KG1 (cell line): ENCODE data around the gene CACNG4.

ENCODE experiments used
- DNase-seq: peaks from one replicate; lab custom pipeline; 2025; lab: John Stamatoyannopoulos, UW

Gene CACNG4

DNA sequence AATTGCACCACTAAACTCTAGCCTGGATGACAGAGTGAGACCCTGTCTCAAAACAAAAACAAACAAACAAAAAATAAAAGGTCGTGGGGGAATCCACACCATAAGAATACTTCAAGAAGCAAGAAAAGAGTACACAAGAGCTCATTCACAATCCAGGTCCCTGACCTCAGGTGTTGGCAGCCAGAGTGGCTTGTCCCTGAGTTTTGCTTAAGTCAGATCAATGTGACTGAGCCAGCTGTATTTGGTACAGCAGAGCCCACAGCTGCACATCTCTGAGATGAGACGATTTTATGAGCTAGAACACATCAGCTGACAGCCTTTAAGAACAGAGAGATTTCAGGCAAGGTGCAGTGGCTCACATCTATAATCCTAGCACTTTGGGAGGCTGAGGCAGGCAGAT lies 102.2 kb downstream of the CACNG4 start:
- no peak for DNase-seq

- DNase-seq = no peak
These were observed 103.3 kb downstream of the CACNG4 start for GRCh38 chr17:67067571-67068482.

GRCh38 chr17:67068999-67069398 lies 104.5 kb downstream of the CACNG4 start:
- DNase-seq = no peak

- DNase-seq = no peak
These were observed 105.2 kb downstream of the CACNG4 start for GRCh38 chr17:67069603-67070136.

- no peak for DNase-seq
These were observed 107.1 kb downstream of the CACNG4 start for GRCh38 chr17:67071595-67071994.

GRCh38 chr17:67072885-67073284 lies 108.4 kb downstream of the CACNG4 start:
- DNase-seq = no peak

DNA sequence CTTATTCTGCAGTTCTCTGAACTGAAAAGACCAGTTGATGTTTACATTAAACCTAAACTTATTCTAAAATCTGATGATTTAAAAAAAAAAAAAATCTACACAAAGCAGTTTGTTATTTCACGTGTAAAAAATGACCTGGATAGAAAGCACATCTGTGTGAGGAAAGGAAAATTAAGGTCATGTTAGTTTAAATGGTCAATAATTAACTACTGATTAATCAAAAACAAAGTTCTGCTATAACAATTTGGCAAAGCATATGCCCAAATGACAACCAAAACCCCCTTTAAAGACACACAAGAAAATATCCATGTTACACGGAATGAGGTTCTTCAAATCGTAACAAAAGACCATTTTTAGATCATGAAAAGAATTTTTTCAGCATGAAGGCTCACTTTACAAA lies 110.3 kb downstream of the CACNG4 start:
- DNase-seq = no peak

- DNase-seq = no peak
These were observed 111.8 kb downstream of the CACNG4 start for GRCh38 chr17:67076290-67076689.

DNA sequence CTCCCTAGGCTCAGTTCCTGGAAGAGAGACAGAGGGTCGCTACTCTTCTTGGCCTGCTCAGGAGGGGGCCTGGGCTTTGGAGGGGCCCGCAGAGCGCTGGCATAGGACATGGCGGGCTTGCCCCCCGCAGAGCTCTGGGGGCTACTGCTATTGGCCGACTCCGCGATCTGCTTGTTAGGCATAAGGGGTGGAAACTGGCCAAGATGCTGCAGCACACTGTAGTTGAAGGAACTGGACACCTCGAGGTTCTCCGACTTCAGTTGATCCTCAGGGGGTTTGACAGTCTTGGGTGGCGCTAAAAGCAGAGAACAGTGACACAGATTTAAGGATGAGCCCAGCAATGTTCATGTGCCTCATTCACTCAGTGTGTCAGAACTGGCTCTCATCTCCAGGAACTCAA lies 113.8 kb downstream of the CACNG4 start:
- DNase-seq = no peak

DNA sequence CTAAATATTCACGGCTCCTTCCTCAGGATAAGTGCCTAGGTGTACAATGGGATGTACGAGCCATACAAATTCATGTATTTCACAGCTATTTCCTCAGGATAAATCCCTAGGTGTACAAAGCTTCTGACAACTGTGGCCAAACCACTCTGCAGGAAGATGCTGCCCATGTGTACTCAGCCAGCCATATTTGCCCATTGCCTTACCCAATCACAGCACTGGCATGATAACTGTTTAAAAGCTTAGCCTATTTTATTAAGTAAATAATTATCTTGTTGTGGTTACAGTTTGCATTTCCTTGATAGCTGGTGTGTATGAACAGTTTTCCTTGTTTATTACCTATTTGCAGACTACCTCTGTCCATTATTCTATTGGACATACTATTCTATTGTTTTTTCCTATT lies 115.0 kb downstream of the CACNG4 start:
- DNase-seq = no peak

DNA sequence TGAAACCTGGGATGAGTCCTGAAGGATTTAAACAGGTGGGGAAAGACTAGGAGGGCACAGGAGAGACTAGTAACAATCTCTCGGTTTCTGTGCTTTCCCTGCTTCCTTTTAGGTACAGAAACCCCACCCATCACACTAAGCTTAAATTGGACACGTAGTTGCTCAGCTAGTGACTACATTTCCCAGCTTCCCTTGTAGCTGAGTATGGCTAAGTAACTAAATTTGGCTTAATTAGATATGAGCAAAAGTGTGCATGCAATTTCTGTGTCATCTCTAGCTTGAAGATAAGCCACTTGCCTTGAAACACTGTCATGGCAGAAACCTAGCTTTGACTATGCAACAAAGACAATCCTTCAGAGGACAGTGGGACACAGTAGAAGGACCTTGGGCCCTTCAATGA lies 116.3 kb downstream of the CACNG4 start:
- no peak for DNase-seq

DNA sequence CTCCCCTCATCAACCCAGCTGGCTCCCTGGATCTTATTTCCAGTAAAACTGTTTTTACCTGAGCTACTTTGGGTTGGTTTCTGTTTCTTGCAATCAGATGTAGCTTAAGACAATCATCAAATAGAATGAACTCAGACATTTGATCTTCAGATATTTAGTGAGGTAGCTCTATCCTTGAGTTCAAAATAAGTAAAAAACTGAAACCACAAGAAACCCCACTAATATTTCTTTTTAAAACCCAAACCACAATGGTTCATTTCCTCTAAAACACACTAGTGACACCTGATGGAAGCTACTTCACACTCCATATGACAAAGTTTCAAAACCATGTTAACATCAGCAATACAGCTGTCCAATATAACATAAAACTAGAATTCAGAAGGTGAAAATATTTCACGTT lies 117.6 kb downstream of the CACNG4 start:
- no peak for DNase-seq
